Measurements from ENCODE around the gene KLC3. TPM values are rescaled to one million over a fixed set of nuclear protein-coding genes. Genes with fewer than 3 reads are reported as not detected.

Gene KLC3
- total and polyA plus RNA-seq, 8 donors = 1.7 to 6.4 (median 2.4) TPM

- Histone ChIP-seq H3K4me3 (no peak overlapping the region), H3K4me1 (no peaks in the 10 kb centered on the region), H3K27ac (no peak overlapping the region), H3K9me3 (no peaks in the 10 kb centered on the region), H3K36me3 (no peaks in the 10 kb centered on the region), H3K27me3 (no peaks in the 10 kb centered on the region)
- FAIRE-seq = no peak
- no peak for DNase-seq
- intact Hi-C loops (cut with DNase I) = no loop called here
- no peak for ATAC-seq
- no peak for TF ChIP-seq CTCF (IDR thresholded peaks at IDR 0.05)
Observed at GRCh38 chr19:45295873-45296272, 44.7 kb upstream of the KLC3 start.

GRCh38 chr19:45296355-45296754, 44.2 kb upstream of the KLC3 start:
- Histone ChIP-seq H3K4me1 (no peaks in the 10 kb centered on the region), H3K4me3 (no peak overlapping the region), H3K27ac (no peak overlapping the region), H3K9me3 (no peaks in the 10 kb centered on the region), H3K27me3 (no peaks in the 10 kb centered on the region), H3K36me3 (no peaks in the 10 kb centered on the region)
- no peak for ATAC-seq
- TF ChIP-seq CTCF (IDR thresholded peaks at IDR 0.05) = no peak
- WGBS, 2 donors = 96 to 97% methylated on average over 4 of the region's 4 CpGs
- intact Hi-C loops (cut with DNase I) = no loop called here
- DNase-seq = no peak
- FAIRE-seq = no peak

- 95 to 96% methylated on average over 14 to 15 of the region's 18 CpGs for whole genome bisulfite sequencing, 2 donors
- H3K27ac ChIP-seq = no peak overlapping the region
- no peak overlapping the region for H3K4me3 ChIP-seq
- intact Hi-C loops (cut with DNase I) = no loop called here
- no peak for FAIRE-seq
- no peaks in the 10 kb centered on the region for H3K9me3 ChIP-seq
- no peaks in the 10 kb centered on the region for H3K27me3 ChIP-seq
- ATAC-seq = no peak
- H3K4me1 ChIP-seq = no peaks in the 10 kb centered on the region
- no peaks in the 10 kb centered on the region for H3K36me3 ChIP-seq
- TF ChIP-seq CTCF (IDR thresholded peaks at IDR 0.05) = no peak
- no peak for DNase-seq
Observed at GRCh38 chr19:45297674-45298073, 42.9 kb upstream of the KLC3 start.

- H3K4me1 ChIP-seq = no peaks in the 10 kb centered on the region
- no peak for FAIRE-seq
- DNase-seq = no peak
- H3K27me3 ChIP-seq = no peaks in the 10 kb centered on the region
- H3K4me3 ChIP-seq = no peak overlapping the region
- no peaks in the 10 kb centered on the region for H3K36me3 ChIP-seq
- no peak overlapping the region for H3K27ac ChIP-seq
- H3K9me3 ChIP-seq = no peaks in the 10 kb centered on the region
- intact Hi-C loops (cut with DNase I) = no loop called here
- 85 to 90% methylated on average over 5 of the region's 5 CpGs for WGBS, 2 donors
- no peak for ATAC-seq
- no peak for TF ChIP-seq CTCF (IDR thresholded peaks at IDR 0.05)
Observed at GRCh38 chr19:45298264-45298663, 42.3 kb upstream of the KLC3 start.

- Histone ChIP-seq H3K27ac (no peak overlapping the region), H3K4me1 (no peaks in the 10 kb centered on the region), H3K27me3 (no peaks in the 10 kb centered on the region), H3K4me3 (no peak overlapping the region), H3K36me3 (no peaks in the 10 kb centered on the region), H3K9me3 (no peaks in the 10 kb centered on the region)
- TF ChIP-seq CTCF (IDR thresholded peaks at IDR 0.05) = no peak
- FAIRE-seq (no peak), ATAC-seq (no peak), DNase-seq (no peak)
- 92 to 94% methylated on average over 6 of the region's 6 CpGs for WGBS, 2 donors
- intact Hi-C loops (cut with DNase I) = no loop called here
Observed at GRCh38 chr19:45299719-45300118, 40.8 kb upstream of the KLC3 start.
